CD8-positive, alpha-beta memory T cell (primary cell): Measurements from ENCODE around the gene CYGB. TPM values are rescaled to one million over a fixed set of nuclear protein-coding genes. Genes with fewer than 3 reads are reported as not detected.
"Not testable (repeated sequence)": the region's sequence is repeated elsewhere in the genome, so short reads cannot be mapped to it uniquely, and the experiment has no call there.

Experiments
- CTCF ChIA-PET: fragments of 350-600 bp; sonication (Branson Sonifier 250); formaldehyde crosslinking; loops from one replicate; lab custom pipeline; 2021; ENCODE audit warnings: antibody characterized with exemption; lab: Charles Lee
- POLR2A ChIA-PET: fragments of 350-600 bp; sonication (Branson Sonifier 250); formaldehyde crosslinking; loops from one replicate; lab custom pipeline; 2021; ENCODE audit warnings: antibody characterized with exemption; lab: Charles Lee
- DNase-seq, 5 donors: peaks; one replicate each; pipeline versions ENCODE4 v3.0.0 to v3.0.0-alpha.2; 2020 to 2022; ENCODE audit warnings: mixed read lengths in 1 of 5
- H3K27ac ChIP-seq: one replicate; pipeline ENCODE4 v1.7.0; 2013; ENCODE audit warnings: low read depth, mild to moderate bottlenecking, low read length, moderate library complexity
- H3K27me3 ChIP-seq: 2 replicates; pipeline ENCODE4 v1.7.0; 2013; ENCODE audit warnings: low read length, mild to moderate bottlenecking; ENCODE audit not compliant: insufficient read depth, poor library complexity, severe bottlenecking
- H3K36me3 ChIP-seq: 2 replicates; pipeline ENCODE4 v1.7.0; 2013; ENCODE audit warnings: mild to moderate bottlenecking, low read length, moderate library complexity; ENCODE audit not compliant: insufficient read depth
- H3K4me1 ChIP-seq: 2 replicates; pipeline ENCODE4 v1.7.0; 2013; ENCODE audit warnings: mild to moderate bottlenecking, low read length, moderate library complexity; ENCODE audit not compliant: insufficient read depth
- H3K4me3 ChIP-seq: 2 replicates; pipeline ENCODE4 v1.7.0; 2013; ENCODE audit warnings: mild to moderate bottlenecking, low read length
- H3K9me3 ChIP-seq: 2 replicates; pipeline ENCODE4 v1.7.0; 2013; ENCODE audit warnings: mild to moderate bottlenecking, low read length
- H3K27ac Mint-ChIP-seq, 8 donors: one replicate each; pipeline ENCODE4 v1.8.0; 2020 to 2021; ENCODE audit warnings: mixed read lengths in 8 of 8, mild to moderate bottlenecking in 6 of 8, inconsistent platforms in 3 of 8, moderate library complexity in 3 of 8
- H3K27me3 Mint-ChIP-seq, 2 donors: one replicate each; pipeline ENCODE4 v1.8.0; 2020 to 2021; ENCODE audit warnings: mixed read lengths in 2 of 2, mild to moderate bottlenecking in 1 of 2, moderate library complexity in 1 of 2
- H3K36me3 Mint-ChIP-seq, 3 donors: one replicate each; pipeline ENCODE4 v1.8.0; 2020 to 2021; ENCODE audit warnings: mixed read lengths in 3 of 3, inconsistent platforms in 1 of 3, mild to moderate bottlenecking in 1 of 3
- H3K4me1 Mint-ChIP-seq, 3 donors: one replicate each; pipeline ENCODE4 v1.8.0; 2020 to 2021; ENCODE audit warnings: mixed read lengths in 3 of 3, inconsistent platforms in 1 of 3, mild to moderate bottlenecking in 1 of 3
- H3K4me3 Mint-ChIP-seq, 7 donors: one replicate each; pipeline ENCODE4 v1.8.0; 2020 to 2021; ENCODE audit warnings: mixed read lengths in 7 of 7, mild to moderate bottlenecking in 6 of 7, moderate library complexity in 4 of 7, inconsistent platforms in 2 of 7
- H3K9me3 Mint-ChIP-seq, 5 donors: one replicate each; pipeline ENCODE4 v1.8.0; 2020 to 2022; ENCODE audit warnings: mixed read lengths in 5 of 5, mild to moderate bottlenecking in 3 of 5, moderate library complexity in 2 of 5, inconsistent platforms in 1 of 5
- polyA plus RNA-seq: library from polyadenylated mRNA; unstranded; fragments of 300-500 nt; fragmentation: Illumina TruSeq; gene quantifications from one replicate; pipeline ENCODE4 v1.2.3, GENCODE V29; 2021
- total RNA-seq, 2 experiments: library from RNA; stranded (reverse); gene quantifications; one replicate each; pipeline ENCODE4 v1.2.3, GENCODE V29; 2021

The CYGB gene
- total and polyA plus RNA-seq, 3 experiments from 2014 or later, result 0.23 TPM; not detected in 2

GRCh38 chr17:76528156-76528527 lies 9.4 kb downstream of the CYGB start:
- no peaks in the 10 kb centered on the region for H3K9me3 ChIP-seq
- peaks cover 37% of the 10 kb centered on the region for H3K4me1 ChIP-seq
- peaks cover 22 to 45% (median 23%) of the 10 kb centered on the region in 3 donors for H3K4me1 Mint-ChIP-seq
- ChIA-PET POLR2A (interaction anchor here (1.4 to 1.6 kb wide), 2 partner anchors 12 to 18 kb away, joined by 3 to 7 read pairs; no protein-coding TSS in a partner anchor), CTCF (interaction anchor here (0.9 to 2.1 kb wide), 7 partner anchors 10 to 153 kb away, joined by 3 to 12 read pairs (median 3); partner anchors contain the start of gene ST6GALNAC2)
- no peaks in the 10 kb centered on the region for H3K27me3 ChIP-seq
- H3K36me3 Mint-ChIP-seq, result no peaks in the 10 kb centered on the region
- H3K27me3 Mint-ChIP-seq, result peaks cover 0 to 1% of the 10 kb centered on the region in 2 donors
- H3K36me3 ChIP-seq, result no peaks in the 10 kb centered on the region
- DNase-seq, result no peak
- peak overlapping the region; percentile 33 to 74 (median 68) for H3K4me3 Mint-ChIP-seq
- H3K27ac Mint-ChIP-seq, result peak overlapping the region; percentile 76 to 93 (median 84)
- H3K9me3 Mint-ChIP-seq, result no peaks in the 10 kb centered on the region
- peak overlapping the region; percentile 24 for H3K27ac ChIP-seq
- H3K4me3 ChIP-seq, result peak overlapping the region; percentile 41

GRCh38 chr17:76527430-76528111 lies 9.9 kb downstream of the CYGB start:
- H3K4me3 ChIP-seq, result peak overlapping the region; percentile 43
- peaks cover 41% of the 10 kb centered on the region for H3K4me1 ChIP-seq
- H3K36me3 ChIP-seq, result no peaks in the 10 kb centered on the region
- H3K27me3 Mint-ChIP-seq, result peaks cover 0 to 1% of the 10 kb centered on the region in 2 donors
- ChIA-PET CTCF (interaction anchor here (0.9 to 2.1 kb wide), 5 partner anchors 9 to 154 kb away, joined by 3 to 12 read pairs (median 3); no protein-coding TSS in a partner anchor), POLR2A (interaction anchor here (0.7 to 1.6 kb wide), 3 partner anchors 12 to 30 kb away, joined by 3 to 7 read pairs (median 3); no protein-coding TSS in a partner anchor)
- H3K27me3 ChIP-seq, result no peaks in the 10 kb centered on the region
- H3K27ac Mint-ChIP-seq, result peak overlapping the region; percentile 76 to 89 (median 84)
- peak overlapping the region; percentile 54 to 77 (median 72) for H3K4me3 Mint-ChIP-seq
- no peaks in the 10 kb centered on the region for H3K36me3 Mint-ChIP-seq
- H3K9me3 ChIP-seq, result no peaks in the 10 kb centered on the region
- peak; percentile 15 to 74 (median 60) for DNase-seq
- H3K27ac ChIP-seq, result no peak overlapping the region
- H3K4me1 Mint-ChIP-seq, result peaks cover 25 to 49% (median 26%) of the 10 kb centered on the region in 3 donors
- H3K9me3 Mint-ChIP-seq, result no peaks in the 10 kb centered on the region

GRCh38 chr17:76527016-76527415 lies 10.5 kb downstream of the CYGB start:
- not testable (repeated sequence) for H3K27ac ChIP-seq, H3K36me3 Mint-ChIP-seq, H3K27me3 ChIP-seq, H3K27me3 Mint-ChIP-seq, DNase-seq, H3K36me3 ChIP-seq, H3K9me3 Mint-ChIP-seq, H3K9me3 ChIP-seq, H3K4me3 ChIP-seq
- peak overlapping the region in 6 of 7 donors; percentile 13 to 74 (median 64) for H3K4me3 Mint-ChIP-seq
- peaks cover 25 to 48% (median 26%) of the 10 kb centered on the region in 3 donors for H3K4me1 Mint-ChIP-seq
- CTCF ChIA-PET, result interaction anchor here (1.1 to 2.1 kb wide), 3 partner anchors 19 to 155 kb away, joined by 3 to 12 read pairs (median 3); no protein-coding TSS in a partner anchor
- POLR2A ChIA-PET, result interaction anchor here (0.5 to 1.6 kb wide), 4 partner anchors 11 to 311 kb away, joined by 3 to 7 read pairs (median 3); no protein-coding TSS in a partner anchor
- peak overlapping the region; percentile 43 to 86 (median 80) for H3K27ac Mint-ChIP-seq
- peaks cover 41% of the 10 kb centered on the region for H3K4me1 ChIP-seq

- CTCF ChIA-PET, result interaction anchor here (7.0 to 7.1 kb wide), 2 partner anchors 19 to 98 kb away, joined by 90 to 97 read pairs; no protein-coding TSS in a partner anchor
- H3K9me3 Mint-ChIP-seq, H3K9me3 ChIP-seq, H3K4me3 Mint-ChIP-seq, H3K27ac ChIP-seq, H3K27me3 ChIP-seq, H3K4me3 ChIP-seq, DNase-seq, H3K36me3 Mint-ChIP-seq, H3K36me3 ChIP-seq, H3K27ac Mint-ChIP-seq, H3K27me3 Mint-ChIP-seq, POLR2A ChIA-PET: not testable (repeated sequence)
- peaks cover 39% of the 10 kb centered on the region for H3K4me1 ChIP-seq
- H3K4me1 Mint-ChIP-seq, result peaks cover 22 to 43% (median 26%) of the 10 kb centered on the region in 3 donors
These were observed 12.0 kb downstream of the CYGB start for GRCh38 chr17:76525513-76525833.

GRCh38 chr17:76524598-76525512 lies 12.7 kb downstream of the CYGB start:
- H3K36me3 ChIP-seq, result no peaks in the 10 kb centered on the region
- peaks cover 33% of the 10 kb centered on the region for H3K4me1 ChIP-seq
- H3K4me1 Mint-ChIP-seq, result peaks cover 22 to 41% (median 26%) of the 10 kb centered on the region in 3 donors
- H3K27me3 ChIP-seq, result no peaks in the 10 kb centered on the region
- no peak for DNase-seq
- POLR2A ChIA-PET, result no interaction called here
- no peaks in the 10 kb centered on the region for H3K9me3 Mint-ChIP-seq
- H3K9me3 ChIP-seq, result no peaks in the 10 kb centered on the region
- H3K27ac ChIP-seq, result no peak overlapping the region
- H3K27me3 Mint-ChIP-seq, result peaks cover 0 to 1% of the 10 kb centered on the region in 2 donors
- no peaks in the 10 kb centered on the region for H3K36me3 Mint-ChIP-seq
- no peak overlapping the region for H3K4me3 Mint-ChIP-seq
- H3K27ac Mint-ChIP-seq, result peak overlapping the region in 5 of 8 donors; percentile 56 to 86 (median 73)
- no peak overlapping the region for H3K4me3 ChIP-seq
- CTCF ChIA-PET, result interaction anchor here (2.2 to 7.1 kb wide), 7 partner anchors 11 to 191 kb away, joined by 6 to 97 read pairs (median 43); partner anchors contain the start of gene ST6GALNAC2

- Histone ChIP-seq H3K4me1 (peaks cover 19% of the 10 kb centered on the region), H3K4me3 (peak overlapping the region; percentile 44), H3K36me3 (no peaks in the 10 kb centered on the region), H3K27ac (no peak overlapping the region), H3K9me3 (no peaks in the 10 kb centered on the region), H3K27me3 (no peaks in the 10 kb centered on the region)
- ChIA-PET CTCF (interaction anchor here (0.6 to 7.1 kb wide), 48 partner anchors 8 to 291 kb away, joined by 3 to 97 read pairs (median 6); partner anchors contain the start of genes AANAT, CYGB, PRCD and RHBDF2), POLR2A (interaction anchor here (1.0 to 1.2 kb wide), 2 partner anchors 35 to 63 kb away, joined by 4 read pairs; partner anchors contain the start of gene ST6GALNAC2)
- Mint-ChIP-seq H3K27me3 (peaks cover 0 to 1% of the 10 kb centered on the region in 2 donors), H3K4me1 (peaks cover 21 to 38% (median 27%) of the 10 kb centered on the region in 3 donors), H3K27ac (peak overlapping the region; percentile 79 to 95 (median 86)), H3K4me3 (peak overlapping the region in 6 of 7 donors; percentile 41 to 70 (median 60)), H3K36me3 (no peaks in the 10 kb centered on the region), H3K9me3 (no peaks in the 10 kb centered on the region)
- peak; percentile 72 to 87 (median 76) for DNase-seq
These were observed 14.1 kb downstream of the CYGB start for GRCh38 chr17:76523084-76524037.
